H1 (cell line): Measurements from ENCODE around the gene EEPD1. TPM values are rescaled to one million over a fixed set of nuclear protein-coding genes. Genes with fewer than 3 reads are reported as not detected.

Source experiments
- CTCF ChIA-PET: fragments of 300-600 bp; sonication (Branson Sonifier 250); formaldehyde crosslinking; loops from one replicate; lab custom pipeline; 2021; ENCODE audit not compliant: partially characterized antibody; lab: Charles Lee
- POLR2A ChIA-PET: fragments of 300-600 bp; sonication (Branson Sonifier 250); formaldehyde crosslinking; loops from one replicate; lab custom pipeline; 2021; ENCODE audit warnings: inconsistent platforms; ENCODE audit not compliant: partially characterized antibody; lab: Charles Lee
- DNase-seq, 2 experiments: peaks; one replicate each; pipeline versions ENCODE4 v3.0.0 to v3.0.0-alpha.2; 2010 to 2022; ENCODE audit warnings: low spot score in 2 of 2, low read depth in 1 of 2, mixed read lengths in 1 of 2
- FAIRE-seq: peaks from 2 replicates; lab custom pipeline; 2011; peaks lifted over from hg19 to GRCh38; lab: Jason Lieb, UNC
- H2AFZ ChIP-seq: 2 replicates; pipeline ENCODE4 v1.8.1; 2012; ENCODE audit warnings: low read length, inconsistent platforms
- H2AK5ac ChIP-seq: 2 replicates; pipeline ENCODE4 v1.6.1; 2013; ENCODE audit warnings: low read depth, low read length
- H2BK120ac ChIP-seq: replicated peaks from 2 replicates; pipeline ENCODE3; 2013; ENCODE audit warnings: low read depth, low read length, inconsistent platforms
- H2BK12ac ChIP-seq: 2 replicates; pipeline ENCODE4 v1.6.1; 2013; ENCODE audit warnings: low read depth, low read length
- H2BK15ac ChIP-seq: 2 replicates; pipeline ENCODE4 v1.6.1; 2013; ENCODE audit warnings: low read length
- H2BK20ac ChIP-seq: 2 replicates; pipeline ENCODE4 v1.6.1; 2013; ENCODE audit warnings: low read length
- H2BK5ac ChIP-seq: 2 replicates; pipeline ENCODE4 v1.6.1; 2013; ENCODE audit warnings: low read depth, low read length
- H3K14ac ChIP-seq: 2 replicates; pipeline ENCODE4 v1.6.1; 2013; ENCODE audit warnings: inconsistent platforms; ENCODE audit not compliant: insufficient read length
- H3K18ac ChIP-seq: 2 replicates; pipeline ENCODE4 v1.6.1; 2013; ENCODE audit warnings: low read length; ENCODE audit errors: extremely low read depth
- H3K23ac ChIP-seq: 2 replicates; pipeline ENCODE4 v1.6.1; 2013; ENCODE audit warnings: inconsistent platforms; ENCODE audit not compliant: insufficient read length
- H3K23me2 ChIP-seq: 2 replicates; pipeline ENCODE4 v1.6.1; 2013; ENCODE audit warnings: low read depth, low read length
- H3K27ac ChIP-seq: 2 replicates; pipeline ENCODE4 v1.6.1; 2011; ENCODE audit warnings: low read depth, low read length, inconsistent platforms
- H3K27me3 ChIP-seq, 4 experiments: replicated peaks in 1 of 4; 1 replicate in 1 of 4; 2 replicates in 3 of 4; pipeline versions ENCODE4 v1.6.1 to v1.8.1; 2011 to 2013; ENCODE audit warnings: low read length in 3 of 4, mild to moderate bottlenecking in 3 of 4, inconsistent platforms in 2 of 4, mixed read lengths in 2 of 4, moderate library complexity in 1 of 4; ENCODE audit not compliant: control insufficient read depth in 3 of 4, insufficient read depth in 3 of 4; ENCODE audit errors: extremely low read depth in 1 of 4
- H3K36me3 ChIP-seq, 4 experiments: 2 replicates each; pipeline versions ENCODE4 v1.6.1 to v1.8.1; 2011 to 2013; ENCODE audit warnings: mild to moderate bottlenecking in 4 of 4, low read length in 3 of 4, moderate library complexity in 2 of 4, control low read depth in 1 of 4, inconsistent platforms in 1 of 4; ENCODE audit not compliant: insufficient read depth in 4 of 4, control insufficient read depth in 2 of 4
- H3K4ac ChIP-seq: replicated peaks from 2 replicates; pipeline ENCODE3; 2013; ENCODE audit warnings: low read length, low read depth, mixed read lengths, inconsistent platforms; ENCODE audit not compliant: insufficient read length
- H3K4me1 ChIP-seq, 4 experiments: replicated peaks in 1 of 4; 1 replicate in 1 of 4; 2 replicates in 3 of 4; pipeline versions ENCODE4 v1.6.1 to v1.8.1; 2011 to 2013; ENCODE audit warnings: low read length in 3 of 4, inconsistent platforms in 2 of 4, mixed read lengths in 1 of 4; ENCODE audit not compliant: insufficient read depth in 4 of 4, control insufficient read depth in 3 of 4
- H3K4me2 ChIP-seq, 2 experiments: 2 replicates each; pipeline versions ENCODE4 v1.6.1 to v1.8.1; 2011 to 2013; ENCODE audit warnings: low read depth in 2 of 2, low read length in 2 of 2, control low read depth in 1 of 2, inconsistent platforms in 1 of 2, mild to moderate bottlenecking in 1 of 2; ENCODE audit not compliant: insufficient read depth in 1 of 2
- H3K4me3 ChIP-seq, 4 experiments: fragments of 200-600, 300-600 bp in 1 of 4; sonication (generic), shearing (Covaris generic), sonication (Bioruptor Twin) in 1 of 4; 2 replicates each; pipeline versions ENCODE4 v1.5.1 to v1.8.1; 2011 to 2016; ENCODE audit warnings: low read length in 4 of 4, low read depth in 3 of 4, control low read depth in 2 of 4, inconsistent platforms in 2 of 4, mild to moderate bottlenecking in 2 of 4, mixed read lengths in 1 of 4, moderate library complexity in 1 of 4; ENCODE audit not compliant: insufficient read depth in 2 of 4; ENCODE audit errors: extremely low read depth in 1 of 4
- H3K56ac ChIP-seq: replicated peaks from 2 replicates; pipeline ENCODE3; 2013; ENCODE audit warnings: low read depth, mild to moderate bottlenecking, mixed read lengths, low read length, inconsistent platforms; ENCODE audit not compliant: insufficient read length
- H3K79me1 ChIP-seq: 2 replicates; pipeline ENCODE4 v1.6.1; 2013; ENCODE audit warnings: low read depth, low read length, control low read depth
- H3K79me2 ChIP-seq, 2 experiments: 2 replicates each; pipeline versions ENCODE4 v1.6.1 to v1.8.1; 2012 to 2013; ENCODE audit warnings: low read length in 2 of 2, mild to moderate bottlenecking in 2 of 2, inconsistent platforms in 1 of 2; ENCODE audit not compliant: insufficient read depth in 2 of 2, control insufficient read depth in 1 of 2
- H3K9ac ChIP-seq, 4 experiments: replicated peaks in 1 of 4; 1 replicate in 1 of 4; 2 replicates in 3 of 4; pipeline versions ENCODE4 v1.6.1 to v1.8.1; 2011 to 2013; ENCODE audit warnings: low read depth in 3 of 4, low read length in 3 of 4, control low read depth in 2 of 4, mild to moderate bottlenecking in 2 of 4, moderate library complexity in 2 of 4, inconsistent platforms in 1 of 4; ENCODE audit errors: extremely low read depth in 1 of 4
- H3K9me3 ChIP-seq, 2 experiments: 2 replicates each; pipeline versions ENCODE4 v1.6.1 to v1.8.1; 2012 to 2013; ENCODE audit warnings: mild to moderate bottlenecking in 2 of 2, moderate library complexity in 2 of 2, control low read depth in 1 of 2, inconsistent platforms in 1 of 2, low read depth in 1 of 2, low read length in 1 of 2, mixed read lengths in 1 of 2; ENCODE audit not compliant: insufficient read depth in 2 of 2
- H4K20me1 ChIP-seq, 2 experiments: replicated peaks in 1 of 2; 2 replicates each; pipeline versions ENCODE3 to v1.8.1; 2011 to 2013; ENCODE audit warnings: inconsistent platforms in 2 of 2, low read length in 2 of 2, mild to moderate bottlenecking in 1 of 2; ENCODE audit not compliant: insufficient read depth in 2 of 2, control insufficient read depth in 1 of 2
- H4K5ac ChIP-seq: 2 replicates; pipeline ENCODE4 v1.6.1; 2013; ENCODE audit warnings: low read length, low read depth, mixed read lengths, inconsistent platforms; ENCODE audit not compliant: insufficient read length
- H4K8ac ChIP-seq: 2 replicates; pipeline ENCODE4 v1.8.0; 2013; ENCODE audit warnings: mild to moderate bottlenecking, moderate library complexity, low read length, inconsistent platforms; ENCODE audit not compliant: insufficient read depth; ENCODE audit errors: extremely low read depth
- H4K91ac ChIP-seq: replicated peaks from 2 replicates; pipeline ENCODE3; 2013; ENCODE audit warnings: low read length, mixed read lengths, inconsistent platforms; ENCODE audit not compliant: insufficient read length
- CTCF ChIP-seq, 3 experiments: IDR thresholded peaks; 1 replicate in 2 of 3; 2 replicates in 1 of 3; pipeline versions ENCODE4 v1.5.1 to v1.6.1; 2011; ENCODE audit warnings: low read length in 3 of 3, mild to moderate bottlenecking in 3 of 3, inconsistent platforms in 2 of 3, low read depth in 1 of 3, moderate library complexity in 1 of 3; ENCODE audit not compliant: insufficient read depth in 1 of 3; ENCODE audit errors: control extremely low read depth in 1 of 3
- EP300 ChIP-seq, 2 experiments: IDR thresholded peaks; 1 replicate in 1 of 2; 2 replicates in 1 of 2; pipeline ENCODE4 v1.6.1; 2011 to 2012; ENCODE audit warnings: low read depth in 2 of 2, low read length in 2 of 2, mild to moderate bottlenecking in 2 of 2, borderline replicate concordance in 1 of 2, inconsistent platforms in 1 of 2, moderate library complexity in 1 of 2
- SIRT6 ChIP-seq: IDR thresholded peaks from one replicate; pipeline ENCODE4 v1.7.1; 2012; ENCODE audit warnings: low read length, inconsistent platforms
- SIX5 ChIP-seq: IDR thresholded peaks from 2 replicates; pipeline ENCODE4 v1.6.1; 2011; ENCODE audit warnings: mild to moderate bottlenecking, low read depth, low read length
- WGBS, 2 experiments: shearing (Covaris generic) in 1 of 2; methylation state at CpG; one replicate each; pipeline versions ENCODE4 v1.1.6 to v1.1.7; 2013 to 2015; ENCODE audit warnings: low lambda C conversion rate in 2 of 2, mixed read lengths in 2 of 2, inconsistent platforms in 1 of 2, low coverage in 1 of 2, missing lambda C conversion rate in 1 of 2; ENCODE audit not compliant: insufficient replicate concordance in 2 of 2, insufficient coverage in 1 of 2, insufficient read length in 1 of 2; ENCODE audit errors: extremely low coverage in 1 of 2, missing lambda C conversion rate in 1 of 2; 5-methylcytosine and 5-hydroxymethylcytosine counted together
- polyA plus RNA-seq, 7 experiments: library from polyadenylated mRNA; depleted of rRNA in 3 of 7; stranded (reverse) in 5 of 7; unstranded in 2 of 7; fragments of >200 nt in 5 of 7; fragments of 200-250 nt in 2 of 7; gene quantifications; 1 replicate in 5 of 7; 2 replicates in 1 of 7; 4 replicates in 1 of 7; pipeline versions ENCODE4 v1.2.1 to v1.2.3, GENCODE V29; 2011 to 2013; ENCODE audit warnings: missing spikeins in 2 of 7, mixed read lengths in 2 of 7
- total RNA-seq: library from RNA; stranded (reverse); fragmentation: NEBNext Ultra II Directional; extraction: Animal tissue kit (Norgen Biotek cat#: 25700); gene quantifications from 2 replicates; pipeline ENCODE4 v1.2.1, GENCODE V29; 2021

The EEPD1 gene
- total and polyA plus RNA-seq, 2 of the 8 experiments (the other 6 are each of a cell fraction or from before 2014, with no cell fraction given) = 3.1 to 7.8 TPM

- DNase-seq (no peak), FAIRE-seq (no peak)
- Histone ChIP-seq H3K23me2 (no peaks in the 10 kb centered on the region), H3K79me2 (no peaks in the 10 kb centered on the region), H2BK12ac (no peak overlapping the region), H3K9ac (no peak overlapping the region), H3K23ac (no peak overlapping the region), H3K27me3 (no peaks in the 10 kb centered on the region), H3K36me3 (no peaks in the 10 kb centered on the region), H3K56ac (no peak overlapping the region), H3K4me1 (no peaks in the 10 kb centered on the region; a peak in 1 of 7 replicates), H2BK20ac (no peak overlapping the region), H3K4me3 (no peak overlapping the region), H2BK15ac (no peak overlapping the region), H3K18ac (no peak overlapping the region), H2BK5ac (no peak overlapping the region; the same call in 1 of the 2 replicates), H3K27ac (no peak overlapping the region), H2AK5ac (no peak overlapping the region), H4K5ac (no peak overlapping the region), H3K9me3 (no peaks in the 10 kb centered on the region), H3K14ac (no peak overlapping the region), H3K4ac (no peak overlapping the region), H4K20me1 (no peaks in the 10 kb centered on the region), H3K79me1 (no peaks in the 10 kb centered on the region), H4K91ac (no peak overlapping the region), H2BK120ac (no peak overlapping the region), H3K4me2 (no peak overlapping the region), H2AFZ (no peak overlapping the region), H4K8ac (no peak overlapping the region)
- POLR2A ChIA-PET = no interaction called here
- CTCF ChIA-PET = interaction anchor here (0.7 to 1.4 kb wide), 3 partner anchors 19 to 232 kb away, joined by 3 to 6 read pairs (median 5); no protein-coding TSS in a partner anchor
- TF ChIP-seq CTCF (IDR thresholded peaks at IDR 0.05; ENCODE audit: control extremely low read depth in 1 of 3, insufficient read depth in 1 of 3, low read depth in 1 of 3, low read length in 3 of 3) = no peak
- no peak for TF ChIP-seq EP300 (IDR thresholded peaks at IDR 0.05; ENCODE audit: borderline replicate concordance in 1 of 2, low read depth in 2 of 2, low read length in 2 of 2)
- TF ChIP-seq SIX5 = no peak
- no peak for TF ChIP-seq SIRT6
- WGBS, 2 experiments = 80% methylated on average over 3 of the region's 3 CpGs; no CpG with 5 or more reads in 1 of the 2 experiments
Observed at GRCh38 chr7:36265680-36266079, 112.6 kb downstream of the EEPD1 start.
